Kasumi-1 (cell line): ENCODE data around the gene CRB3.
A peak's percentile ranks its signal among the peaks of the same experiment; 100 is the strongest.

Experiments used
- DNase-seq, 2 experiments: peaks; one replicate each; lab custom pipeline; 2025; lab: John Stamatoyannopoulos, UW

Gene CRB3

GRCh38 chr19:6433165-6433564 lies 30.9 kb upstream of the CRB3 start:
- DNase-seq, result no peak

GRCh38 chr19:6433663-6434062 lies 30.4 kb upstream of the CRB3 start, which contains the start of gene SLC25A41:
Gene SLC25A41 (minus strand): TSS chr19:6433763. CDS start chr19:6433693, 70 bp downstream.
- no peak for DNase-seq

- DNase-seq, result no peak
Measured at GRCh38 chr19:6439743-6440142, 24.3 kb upstream of the CRB3 start.

GRCh38 chr19:6440905-6441304 lies 23.2 kb upstream of the CRB3 start:
- DNase-seq, result no peak

- DNase-seq, result no peak
Measured at GRCh38 chr19:6442087-6442688, 21.9 kb upstream of the CRB3 start.

- DNase-seq, result no peak
Measured at GRCh38 chr19:6443986-6444385, 20.1 kb upstream of the CRB3 start.

- DNase-seq, result no peak
Measured at GRCh38 chr19:6446452-6446851, 17.6 kb upstream of the CRB3 start.

GRCh38 chr19:6448045-6448444 lies 16.0 kb upstream of the CRB3 start:
- no peak for DNase-seq

GRCh38 chr19:6450166-6450565 lies 13.9 kb upstream of the CRB3 start:
- no peak for DNase-seq

- no peak for DNase-seq
Measured at GRCh38 chr19:6451583-6452222, 12.4 kb upstream of the CRB3 start.

GRCh38 chr19:6452223-6452614 lies 11.9 kb upstream of the CRB3 start:
- DNase-seq, result no peak

GRCh38 chr19:6452899-6453298 lies 11.2 kb upstream of the CRB3 start:
- no peak for DNase-seq

GRCh38 chr19:6453951-6454565 lies 10.0 kb upstream of the CRB3 start:
- no peak for DNase-seq

- DNase-seq, result no peak
Measured at GRCh38 chr19:6455924-6456323, 8.1 kb upstream of the CRB3 start.

- DNase-seq, result no peak
Measured at GRCh38 chr19:6457958-6458694, 5.9 kb upstream of the CRB3 start.

- DNase-seq, result no peak
Measured at GRCh38 chr19:6458695-6459261, 5.3 kb upstream of the CRB3 start.

GRCh38 chr19:6459262-6460098 lies 4.6 kb upstream of the CRB3 start, which contains the start of gene SLC25A23:
Gene SLC25A23 (minus strand): TSS chr19:6459792. CDS start chr19:6459628, 164 bp downstream.
- peak; percentile 39 to 48 for DNase-seq

- DNase-seq, result peak; percentile 97 to 98
Measured at GRCh38 chr19:6460099-6460884, 3.8 kb upstream of the CRB3 start.

- DNase-seq, result no peak
Measured at GRCh38 chr19:6465006-6465405, 935 bp downstream of the CRB3 start.

GRCh38 chr19:6465663-6466062 lies 1.6 kb downstream of the CRB3 start:
- no peak for DNase-seq
